Memory B cell (primary cell): ENCODE data around the gene NT5C1A.

Source experiments
- ATAC-seq: fragments of 150-1000 bp; cut with Tn5 transposase; 2 replicates; pipeline ENCODE4 v1.10.0; 2021; ENCODE audit warnings: low read depth, mild to moderate bottlenecking, moderate library complexity
- DNase-seq, 2 donors: peaks; one replicate each; pipeline ENCODE4 v3.0.0; 2022; ENCODE audit warnings: low spot score in 2 of 2
- H3K27ac Mint-ChIP-seq: one replicate; pipeline ENCODE4 v1.8.0; 2022; ENCODE audit warnings: mild to moderate bottlenecking, moderate library complexity, mixed read lengths
- H3K27me3 Mint-ChIP-seq: one replicate; pipeline ENCODE4 v1.8.0; 2022; ENCODE audit warnings: mixed read lengths
- H3K36me3 Mint-ChIP-seq: one replicate; pipeline ENCODE4 v1.8.0; 2022; ENCODE audit warnings: mild to moderate bottlenecking, mixed read lengths
- H3K4me1 Mint-ChIP-seq: one replicate; pipeline ENCODE4 v1.8.0; 2022; ENCODE audit warnings: mixed read lengths
- H3K4me3 Mint-ChIP-seq: one replicate; pipeline ENCODE4 v1.8.0; 2022; ENCODE audit warnings: mild to moderate bottlenecking, moderate library complexity, mixed read lengths
- H3K9me3 Mint-ChIP-seq: one replicate; pipeline ENCODE4 v1.8.0; 2022; ENCODE audit warnings: mixed read lengths

NT5C1A gene

DNA sequence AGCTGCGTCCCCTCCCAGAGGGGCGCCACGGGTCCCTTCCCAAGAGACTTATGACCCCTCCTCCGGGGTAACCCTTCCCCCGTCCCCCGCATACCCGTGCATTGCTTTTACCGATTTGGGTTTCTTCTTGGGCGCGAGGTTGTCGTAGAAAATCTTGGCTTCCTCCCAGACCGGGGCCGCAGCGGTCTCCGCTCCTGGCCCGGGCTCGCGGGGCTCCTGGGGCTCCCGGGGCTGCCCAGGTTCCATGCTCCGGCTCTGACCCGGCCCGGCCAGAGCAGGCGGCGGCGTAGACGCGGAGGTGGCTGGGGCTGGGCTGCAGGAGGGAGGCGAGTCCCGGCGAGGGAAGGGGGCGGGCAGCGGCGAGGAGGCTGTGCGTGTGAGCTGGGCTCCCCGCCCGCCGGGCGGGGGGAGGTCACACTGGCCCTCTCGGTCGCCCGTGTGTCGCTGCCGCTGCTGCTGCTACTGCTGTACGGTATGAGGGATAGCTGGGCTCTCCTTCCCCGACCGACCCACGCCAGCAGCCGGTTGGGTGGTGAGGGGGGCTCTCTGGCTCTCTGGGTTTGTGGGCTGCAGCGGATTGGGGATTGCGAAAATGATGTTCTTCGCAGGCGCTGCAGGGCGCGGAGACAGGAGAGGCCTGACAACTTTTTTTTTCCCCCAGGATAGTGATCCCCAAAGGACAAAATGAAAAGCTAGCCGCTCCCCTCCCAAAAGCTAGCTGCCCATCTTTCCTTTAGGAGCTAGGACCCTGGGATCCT, at the start of gene NT5C1A:
Gene NT5C1A (minus strand): TSS at position 315 of the 758 bp plus-strand sequence. CDS start 69 bp downstream, at position 246.
- Mint-ChIP-seq H3K4me1 (no peaks in the 10 kb centered on the region), H3K27me3 (peaks cover 7% of the 10 kb centered on the region), H3K4me3 (peak within 1 kb of the TSS; percentile 70), H3K36me3 (no peaks in the 10 kb centered on the region), H3K27ac (no peak within 1 kb of the TSS), H3K9me3 (no peaks in the 10 kb centered on the region)
- peak; percentile 71 for ATAC-seq
- no peak for DNase-seq

DNA sequence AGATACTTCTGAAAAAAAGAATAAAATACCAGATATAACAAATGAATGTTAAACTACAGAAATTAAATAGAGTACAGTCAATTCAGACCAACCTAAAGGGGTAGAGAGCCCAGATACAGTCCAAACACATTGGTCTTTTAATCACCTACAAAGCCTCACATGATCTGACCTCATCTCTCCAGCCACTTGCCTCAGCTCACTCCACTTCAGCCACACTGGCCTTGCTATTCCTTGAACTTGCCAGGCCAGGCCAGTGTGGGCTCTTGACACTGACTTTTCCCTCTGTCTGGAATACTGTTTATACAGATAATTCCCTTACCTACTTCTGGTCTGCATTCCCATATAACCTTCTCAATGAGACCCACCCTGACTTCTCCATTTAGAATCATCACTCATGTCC, 49.8 kb upstream of the NT5C1A start:
- Mint-ChIP-seq H3K4me1 (peaks cover 2% of the 10 kb centered on the region), H3K4me3 (no peak overlapping the region), H3K36me3 (no peaks in the 10 kb centered on the region), H3K27me3 (peaks cover 10% of the 10 kb centered on the region), H3K27ac (no peak overlapping the region), H3K9me3 (no peaks in the 10 kb centered on the region)
- DNase-seq (no peak), ATAC-seq (no peak)

DNA sequence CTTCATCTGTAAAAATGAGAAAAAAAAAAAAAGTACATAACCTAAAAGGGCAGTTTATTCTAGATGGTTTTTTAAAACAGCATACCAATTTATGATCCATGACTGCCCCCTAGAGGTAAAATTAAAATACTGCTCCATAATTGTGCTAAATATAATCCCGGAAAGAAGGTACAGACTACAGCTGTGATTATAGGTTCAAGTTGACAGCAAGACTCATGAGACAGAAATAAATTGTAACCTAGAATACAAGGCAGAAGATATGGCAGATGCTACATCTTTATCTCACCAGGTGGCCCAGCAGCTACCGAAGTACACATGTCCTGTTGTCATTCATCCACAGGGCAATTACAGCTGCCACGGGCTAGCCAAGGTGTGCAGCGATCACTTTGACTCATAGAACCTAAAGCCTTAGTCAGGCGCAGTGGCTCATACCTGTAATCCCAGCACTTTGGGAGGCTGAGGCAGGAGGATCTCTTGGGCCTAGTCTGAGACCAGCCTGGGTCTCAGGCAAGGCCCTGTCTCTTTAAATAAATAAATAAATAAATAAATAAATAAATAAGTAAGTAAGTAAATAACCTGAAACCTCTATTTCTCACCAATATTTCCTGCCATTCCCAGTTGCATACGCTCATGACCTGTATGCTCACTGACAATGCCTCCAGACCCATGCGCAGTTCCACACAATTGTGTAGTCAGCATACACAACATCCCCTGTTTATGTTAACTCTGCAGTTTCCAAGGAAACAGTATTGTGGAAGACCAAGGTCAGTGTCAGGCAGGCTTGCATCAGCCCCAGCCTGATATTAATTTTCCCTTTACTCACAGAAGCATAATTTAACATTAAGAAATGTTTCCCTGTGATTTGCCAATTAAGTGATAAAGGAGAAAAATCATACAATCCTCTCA, 48.4 kb upstream of the NT5C1A start:
- Mint-ChIP-seq H3K9me3 (no peaks in the 10 kb centered on the region), H3K4me1 (peaks cover 2% of the 10 kb centered on the region), H3K36me3 (no peaks in the 10 kb centered on the region), H3K4me3 (no peak overlapping the region), H3K27me3 (peaks cover 12% of the 10 kb centered on the region), H3K27ac (no peak overlapping the region)
- DNase-seq: peak in 1 of 2 donors; percentile 68
- ATAC-seq: peak; percentile 72

DNA sequence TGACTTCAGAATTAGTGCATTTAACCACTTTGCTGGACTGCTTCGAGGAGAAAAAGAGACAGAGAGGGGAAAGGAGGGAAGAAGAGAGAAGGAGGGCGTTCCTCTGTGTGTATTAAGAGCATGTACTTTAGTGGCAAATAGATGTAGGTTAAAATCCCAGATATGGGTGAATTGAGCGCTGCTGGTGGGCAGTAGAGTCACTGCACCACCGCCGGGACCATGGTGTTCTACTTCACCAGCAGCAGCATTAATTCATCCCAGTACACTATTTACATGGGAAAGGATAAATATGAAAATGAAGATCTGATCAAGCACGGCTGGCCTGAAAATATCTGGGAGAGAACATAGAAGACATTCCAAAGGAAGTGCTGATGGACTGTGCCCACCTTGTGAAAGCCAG, 45.9 kb upstream of the NT5C1A start:
- H3K36me3 Mint-ChIP-seq: no peaks in the 10 kb centered on the region
- no peak for ATAC-seq
- H3K4me1 Mint-ChIP-seq: peaks cover 2% of the 10 kb centered on the region
- H3K27me3 Mint-ChIP-seq: peaks cover 12% of the 10 kb centered on the region
- H3K9me3 Mint-ChIP-seq: no peaks in the 10 kb centered on the region
- no peak overlapping the region for H3K27ac Mint-ChIP-seq
- no peak for DNase-seq
- H3K4me3 Mint-ChIP-seq: no peak overlapping the region

DNA sequence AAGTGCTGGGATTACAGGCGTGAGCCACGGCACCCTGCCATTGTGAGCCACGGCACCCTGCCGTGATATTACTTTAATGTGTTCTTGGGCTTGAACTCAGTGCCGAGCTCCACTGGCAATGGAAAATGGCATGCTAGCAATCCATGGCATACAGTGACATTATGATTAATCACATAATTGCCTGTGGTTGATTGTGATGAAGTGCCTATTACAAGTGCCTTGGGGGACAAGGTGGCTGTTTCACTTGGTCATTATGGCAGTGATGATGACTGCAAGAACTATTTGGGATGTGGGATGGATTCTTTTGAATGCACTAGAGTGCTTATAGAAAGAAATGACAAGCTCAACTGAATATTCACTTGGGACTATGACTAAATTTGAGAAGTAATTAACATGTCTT, 41.6 kb upstream of the NT5C1A start:
- H3K27me3 Mint-ChIP-seq: peaks cover 18% of the 10 kb centered on the region
- no peaks in the 10 kb centered on the region for H3K4me1 Mint-ChIP-seq
- no peak for DNase-seq
- ATAC-seq: no peak
- no peaks in the 10 kb centered on the region for H3K9me3 Mint-ChIP-seq
- no peaks in the 10 kb centered on the region for H3K36me3 Mint-ChIP-seq
- H3K4me3 Mint-ChIP-seq: no peak overlapping the region
- no peak overlapping the region for H3K27ac Mint-ChIP-seq

DNA sequence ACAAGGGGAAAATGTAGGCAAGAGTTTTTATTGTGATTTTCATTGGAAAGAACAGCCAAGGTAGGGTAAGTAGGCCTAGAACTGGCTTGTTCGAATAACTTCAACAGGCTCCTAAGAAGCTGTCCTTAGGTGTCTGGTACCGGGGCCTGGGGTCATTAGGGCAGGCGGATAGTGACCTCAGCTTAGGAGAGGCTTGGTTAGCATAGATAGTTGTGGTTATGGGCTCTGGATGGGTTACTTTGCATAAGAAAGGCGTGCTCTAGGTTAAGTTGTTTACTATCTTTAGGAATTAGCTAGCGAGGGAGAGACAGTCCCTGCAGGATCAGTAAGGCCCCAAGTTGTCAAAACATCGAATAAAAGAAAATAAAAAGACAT, 40.0 kb upstream of the NT5C1A start:
- ATAC-seq (no peak), DNase-seq (no peak)
- Mint-ChIP-seq H3K36me3 (no peaks in the 10 kb centered on the region), H3K9me3 (no peaks in the 10 kb centered on the region), H3K4me1 (no peaks in the 10 kb centered on the region), H3K27ac (no peak overlapping the region), H3K27me3 (peaks cover 11% of the 10 kb centered on the region), H3K4me3 (no peak overlapping the region)

DNA sequence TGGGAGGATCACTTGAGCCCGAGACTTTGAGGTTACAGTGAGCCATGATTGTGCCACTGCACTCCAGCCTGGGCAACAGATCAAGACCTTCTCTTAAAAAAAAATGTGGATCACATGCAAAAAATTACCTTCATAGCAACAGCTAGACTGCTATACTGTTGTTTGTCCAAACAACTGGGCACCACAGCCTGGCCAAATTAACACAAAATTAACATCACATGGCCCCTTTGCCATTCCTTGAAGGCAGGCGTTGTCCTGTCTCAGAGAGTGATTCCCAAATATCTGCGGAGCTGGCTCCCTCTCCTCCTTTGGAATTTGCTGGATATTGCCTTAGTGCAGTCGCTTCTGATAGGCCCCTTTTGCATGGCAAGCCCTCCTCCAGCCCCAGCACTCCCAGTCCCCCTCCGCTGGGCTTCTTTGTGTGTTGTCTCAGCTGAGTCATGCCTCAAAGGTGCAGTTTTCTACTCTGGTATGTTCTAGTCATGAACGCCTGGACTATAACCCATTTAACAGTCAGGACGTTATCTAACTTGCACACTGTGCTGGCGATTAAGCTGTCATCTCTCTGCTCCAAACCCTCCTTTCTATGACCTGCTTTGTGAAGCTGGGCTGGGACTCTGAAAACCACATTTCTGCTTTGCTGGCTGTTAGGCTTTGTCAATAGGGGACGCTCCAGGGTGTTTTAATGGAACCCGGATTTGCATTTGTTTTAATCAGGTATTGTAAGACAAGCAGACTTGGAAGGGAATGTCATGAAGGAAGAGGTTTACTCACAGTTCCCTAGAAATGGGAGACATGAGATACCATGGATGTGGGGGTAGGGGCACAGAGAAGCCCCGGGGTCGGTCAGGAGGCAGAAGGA, 39.4 kb upstream of the NT5C1A start:
- DNase-seq: no peak
- ATAC-seq: no peak

DNA sequence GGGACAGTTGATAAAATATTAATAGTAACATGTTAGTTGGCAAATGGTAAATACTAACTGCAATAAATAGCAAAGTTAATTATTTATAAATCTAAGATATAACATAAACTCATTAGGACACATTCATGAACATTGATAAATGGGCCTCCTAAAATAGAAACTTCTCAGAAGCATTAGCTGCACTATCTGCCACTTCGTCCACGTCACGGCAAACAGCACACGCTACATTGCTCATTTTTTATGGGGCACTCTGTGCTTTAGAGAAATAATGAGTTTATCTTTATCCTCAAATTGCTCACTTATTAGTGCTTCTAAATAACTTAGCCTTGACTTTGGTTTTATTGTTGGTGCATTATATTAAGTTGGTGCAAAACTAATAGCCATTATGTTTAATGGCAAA, 35.6 kb upstream of the NT5C1A start:
- H3K9me3 Mint-ChIP-seq: no peaks in the 10 kb centered on the region
- no peak overlapping the region for H3K4me3 Mint-ChIP-seq
- no peak overlapping the region for H3K27ac Mint-ChIP-seq
- H3K27me3 Mint-ChIP-seq: peaks cover 7% of the 10 kb centered on the region
- no peaks in the 10 kb centered on the region for H3K4me1 Mint-ChIP-seq
- no peaks in the 10 kb centered on the region for H3K36me3 Mint-ChIP-seq
- DNase-seq (no peak), ATAC-seq (no peak)

More for the DNA sequence above, 39.4 kb upstream of the NT5C1A start:
- Mint-ChIP-seq H3K4me3 (no peak overlapping the region), H3K9me3 (no peaks in the 10 kb centered on the region), H3K27me3 (peaks cover 9% of the 10 kb centered on the region), H3K36me3 (no peaks in the 10 kb centered on the region), H3K27ac (no peak overlapping the region), H3K4me1 (no peaks in the 10 kb centered on the region)

DNA sequence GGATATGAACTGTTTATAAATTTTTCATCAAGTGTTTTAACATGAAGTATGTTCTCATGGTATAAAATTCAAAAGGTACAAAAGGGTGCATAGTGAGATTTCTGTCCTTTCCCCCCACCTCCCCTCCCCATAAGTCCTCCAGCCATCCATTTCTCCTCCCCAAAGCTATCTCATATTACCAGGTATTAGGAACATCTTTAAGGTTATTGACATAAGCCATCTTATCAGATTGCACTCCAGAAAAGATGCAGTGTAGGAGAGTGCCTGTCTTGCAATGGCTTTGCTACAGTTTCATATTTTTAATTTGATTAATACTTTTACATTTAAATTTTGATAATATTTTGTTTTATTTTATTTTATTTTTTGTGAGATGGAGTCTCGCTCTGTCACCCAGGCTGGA, 32.9 kb upstream of the NT5C1A start:
- H3K27ac Mint-ChIP-seq: no peak overlapping the region
- H3K9me3 Mint-ChIP-seq: no peaks in the 10 kb centered on the region
- H3K36me3 Mint-ChIP-seq: no peaks in the 10 kb centered on the region
- peaks cover 7% of the 10 kb centered on the region for H3K27me3 Mint-ChIP-seq
- ATAC-seq (no peak), DNase-seq (no peak)
- no peaks in the 10 kb centered on the region for H3K4me1 Mint-ChIP-seq
- H3K4me3 Mint-ChIP-seq: no peak overlapping the region

DNA sequence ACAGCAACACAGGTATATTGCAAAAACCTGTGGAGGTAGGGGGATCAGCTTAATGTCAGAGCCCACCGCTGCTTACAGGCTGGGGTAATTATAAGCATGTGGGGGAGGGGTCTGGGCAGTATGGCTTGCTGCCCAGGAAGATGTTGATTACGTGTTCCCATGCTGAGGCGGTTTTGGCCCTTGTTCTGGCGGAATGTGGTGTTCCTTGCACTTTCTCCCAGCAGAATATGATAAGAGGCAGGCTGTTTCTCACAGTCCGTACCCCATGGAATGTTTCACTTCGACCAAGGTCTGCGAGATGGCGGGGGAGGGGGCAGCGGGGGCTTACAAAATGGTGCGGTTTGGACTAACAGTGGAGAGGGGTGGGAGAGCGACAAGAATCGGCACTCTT, 29.1 kb upstream of the NT5C1A start:
- no peak for DNase-seq
- no peaks in the 10 kb centered on the region for H3K9me3 Mint-ChIP-seq
- no peak for ATAC-seq
- no peaks in the 10 kb centered on the region for H3K36me3 Mint-ChIP-seq
- H3K27me3 Mint-ChIP-seq: peaks cover 12% of the 10 kb centered on the region
- no peaks in the 10 kb centered on the region for H3K4me1 Mint-ChIP-seq
- H3K4me3 Mint-ChIP-seq: no peak overlapping the region
- H3K27ac Mint-ChIP-seq: no peak overlapping the region

DNA sequence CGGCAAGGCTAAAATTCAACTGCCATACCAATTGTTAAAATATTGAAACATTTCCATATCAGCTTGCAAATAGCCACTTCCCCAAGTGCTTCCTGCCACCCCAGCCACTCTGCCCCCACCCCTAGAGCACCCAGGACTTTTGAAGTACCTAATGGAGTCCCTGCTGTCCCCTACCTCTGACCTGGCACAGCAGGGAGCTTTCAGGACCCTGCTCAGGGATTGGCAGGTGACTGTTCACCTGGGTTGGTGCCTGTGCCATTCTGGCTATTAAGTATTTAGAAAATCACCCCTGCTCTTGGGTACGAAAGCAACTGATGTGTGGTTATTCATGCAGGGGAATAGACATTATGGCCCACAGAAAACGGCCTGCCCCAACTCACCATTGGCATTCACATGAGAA, 28.4 kb upstream of the NT5C1A start:
- H3K36me3 Mint-ChIP-seq: no peaks in the 10 kb centered on the region
- no peak for ATAC-seq

DNA sequence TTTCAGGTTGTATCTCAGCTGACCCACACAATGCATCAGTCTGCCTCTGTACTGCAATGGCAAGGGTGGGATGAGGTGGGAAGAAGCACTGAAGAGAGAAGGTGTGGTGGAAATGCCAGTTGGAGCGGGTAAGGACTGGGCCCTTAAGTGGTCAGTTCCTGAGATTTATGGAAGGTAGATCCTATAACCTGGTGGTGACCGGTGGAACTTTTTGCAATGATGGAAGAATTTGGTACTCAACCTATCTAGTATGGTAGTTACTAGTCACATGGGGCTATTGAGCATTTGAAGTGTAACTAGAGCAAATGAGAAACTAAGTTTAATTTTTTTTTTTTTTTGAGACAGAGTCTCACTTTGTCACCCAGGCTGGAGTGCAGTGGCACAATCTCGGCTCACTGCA, 27.5 kb upstream of the NT5C1A start:
- H3K27me3 Mint-ChIP-seq: peaks cover 12% of the 10 kb centered on the region
- H3K4me1 Mint-ChIP-seq: no peaks in the 10 kb centered on the region
- H3K36me3 Mint-ChIP-seq: no peaks in the 10 kb centered on the region
- no peaks in the 10 kb centered on the region for H3K9me3 Mint-ChIP-seq
- no peak overlapping the region for H3K4me3 Mint-ChIP-seq
- ATAC-seq (no peak), DNase-seq (no peak)
- no peak overlapping the region for H3K27ac Mint-ChIP-seq

More for the DNA sequence above, 28.4 kb upstream of the NT5C1A start:
- DNase-seq: no peak
- peaks cover 12% of the 10 kb centered on the region for H3K27me3 Mint-ChIP-seq
- H3K27ac Mint-ChIP-seq: no peak overlapping the region
- no peaks in the 10 kb centered on the region for H3K4me1 Mint-ChIP-seq
- H3K9me3 Mint-ChIP-seq: no peaks in the 10 kb centered on the region
- no peak overlapping the region for H3K4me3 Mint-ChIP-seq

DNA sequence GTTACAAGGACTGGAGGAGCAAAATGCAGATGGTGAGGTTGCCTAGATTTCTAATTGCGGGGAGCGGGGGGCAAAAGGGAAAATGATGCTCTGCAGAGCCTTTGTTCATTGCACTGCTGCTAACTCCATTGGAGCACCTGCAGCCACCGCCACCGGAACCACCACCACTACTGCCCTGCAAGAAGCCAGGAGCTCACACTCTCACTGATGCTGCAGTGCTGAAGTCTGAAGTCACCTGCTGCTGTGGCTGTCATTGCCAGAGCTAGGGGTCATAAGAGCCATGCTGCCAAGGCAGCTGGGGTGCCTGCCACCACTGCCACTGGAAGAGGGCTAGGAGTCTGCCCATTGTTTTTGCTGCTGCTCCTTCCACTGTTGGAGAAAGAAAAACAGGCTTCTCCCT, 26.7 kb upstream of the NT5C1A start:
- Mint-ChIP-seq H3K4me1 (no peaks in the 10 kb centered on the region), H3K9me3 (no peaks in the 10 kb centered on the region), H3K36me3 (no peaks in the 10 kb centered on the region), H3K27ac (no peak overlapping the region), H3K4me3 (no peak overlapping the region), H3K27me3 (peaks cover 13% of the 10 kb centered on the region)
- ATAC-seq (no peak), DNase-seq (no peak)

DNA sequence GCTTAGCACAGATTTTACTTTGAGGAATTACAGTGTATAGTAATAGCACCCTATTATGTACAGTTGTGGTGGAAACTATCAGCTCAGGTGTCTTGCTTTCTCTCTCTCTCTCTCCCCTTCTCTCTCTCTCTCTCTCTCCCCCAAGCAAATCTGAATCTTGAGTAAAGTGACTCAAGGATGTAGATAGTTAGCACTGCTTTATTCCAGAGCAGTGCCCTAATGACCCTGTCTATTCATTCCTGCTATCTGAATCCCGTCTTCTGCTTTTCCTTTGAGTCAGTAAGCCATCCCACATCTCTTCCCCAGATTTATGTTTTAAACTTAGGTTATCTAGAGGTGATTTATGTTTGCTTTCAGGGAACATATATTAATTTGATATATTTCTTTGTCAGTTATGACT, 24.5 kb upstream of the NT5C1A start:
- Mint-ChIP-seq H3K36me3 (no peaks in the 10 kb centered on the region), H3K4me1 (no peaks in the 10 kb centered on the region), H3K27ac (no peak overlapping the region), H3K9me3 (no peaks in the 10 kb centered on the region), H3K27me3 (peaks cover 13% of the 10 kb centered on the region), H3K4me3 (no peak overlapping the region)
- DNase-seq (no peak), ATAC-seq (no peak)
